Activated CD8-positive, alpha-beta memory T cell treated with anti-CD3 and anti-CD28 coated beads for 36 hours (primary cell): ENCODE measurements around the gene CEACAM20. TPM values are rescaled to one million over a fixed set of nuclear protein-coding genes. Genes with fewer than 3 reads are reported as not detected.
"Not testable (repeated sequence)": the region's sequence is repeated elsewhere in the genome, so short reads cannot be mapped to it uniquely, and the experiment has no call there.

Source experiments
- CTCF ChIA-PET: fragments of 350-600 bp; sonication (Branson Sonifier 250); formaldehyde crosslinking; loops from one replicate; lab custom pipeline; 2021; ENCODE audit warnings: antibody characterized with exemption; lab: Charles Lee
- POLR2A ChIA-PET: fragments of 350-600 bp; sonication (Branson Sonifier 250); formaldehyde crosslinking; loops from one replicate; lab custom pipeline; 2021; ENCODE audit warnings: antibody characterized with exemption; lab: Charles Lee
- total RNA-seq, 2 experiments: library from RNA; stranded (reverse); gene quantifications; one replicate each; pipeline ENCODE4 v1.2.3, GENCODE V29; 2021

The CEACAM20 gene
- total RNA-seq, 2 experiments from 2014 or later = not detected

- CTCF ChIA-PET = no interaction called here
- POLR2A ChIA-PET = no interaction called here
These were observed 20.0 kb downstream of the CEACAM20 start for GRCh38 chr19:44509478-44509877.

GRCh38 chr19:44499962-44500949 lies 29.2 kb downstream of the CEACAM20 start, which contains the start of gene ZNF180:
ZNF180 (minus strand) TSS chr19:44500522; CDS start chr19:44497334, 3,188 bp downstream.
- POLR2A ChIA-PET = no interaction called here
- CTCF ChIA-PET = interaction anchor here (0.6 to 1.3 kb wide), 4 partner anchors 26 to 386 kb away, joined by 3 to 4 read pairs (median 4); partner anchors contain the start of gene ZNF227

GRCh38 chr19:44499559-44499958 lies 29.9 kb downstream of the CEACAM20 start:
- POLR2A ChIA-PET = no interaction called here
- CTCF ChIA-PET = interaction anchor here (0.8 to 1.3 kb wide), 2 partner anchors 25 to 386 kb away, joined by 3 to 4 read pairs; no protein-coding TSS in a partner anchor

GRCh38 chr19:44498988-44499387 lies 30.5 kb downstream of the CEACAM20 start:
- ChIA-PET POLR2A (no interaction called here), CTCF (interaction anchor here (1.3 kb wide), 1 partner anchor 25 kb away, joined by 4 read pairs; no protein-coding TSS in a partner anchor)

GRCh38 chr19:44496711-44497110 lies 32.8 kb downstream of the CEACAM20 start:
- ChIA-PET CTCF (no interaction called here), POLR2A (no interaction called here)

DNA sequence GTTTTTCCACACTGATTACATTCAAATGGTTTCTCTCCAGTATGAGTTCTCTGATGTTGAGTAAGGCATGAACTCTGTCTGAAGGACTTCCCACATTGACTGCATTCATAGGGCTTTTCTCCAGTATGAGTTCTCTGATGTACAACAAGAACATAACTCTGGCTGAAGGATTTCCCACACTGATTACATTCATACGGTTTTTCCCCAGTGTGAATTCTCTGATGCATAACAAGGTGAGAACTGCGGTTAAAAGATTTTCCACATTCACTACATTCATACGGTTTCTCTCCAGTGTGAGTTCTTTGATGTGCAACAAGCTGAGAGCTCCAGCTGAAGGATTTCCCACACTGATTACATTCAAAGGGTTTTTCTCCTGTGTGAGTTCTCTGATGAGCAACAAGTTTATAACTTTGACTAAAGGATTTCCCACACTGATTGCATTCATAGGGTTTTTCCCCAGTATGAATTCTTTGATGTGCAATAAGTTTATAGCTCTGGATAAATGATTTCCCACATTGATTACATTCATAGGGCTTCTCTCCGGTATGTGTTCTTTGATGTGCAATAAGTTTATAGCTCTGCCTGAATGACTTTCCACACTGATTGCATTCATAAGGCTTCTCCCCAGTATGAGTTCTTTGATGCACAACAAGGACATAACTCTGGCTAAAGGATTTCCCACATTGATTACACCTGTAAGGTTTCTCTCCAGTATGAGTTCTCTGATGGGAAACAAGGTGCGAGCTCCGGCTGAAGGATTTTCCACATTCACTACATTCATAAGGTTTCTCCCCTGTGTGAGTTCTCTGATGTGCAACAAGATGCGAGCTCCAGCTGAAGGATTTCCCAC lies 52.7 kb downstream of the CEACAM20 start:
- POLR2A ChIA-PET = no interaction called here

GRCh38 chr19:44468730-44469129 lies 60.7 kb downstream of the CEACAM20 start:
- CTCF ChIA-PET, POLR2A ChIA-PET: not testable (repeated sequence)

More for the DNA sequence above, 52.7 kb downstream of the CEACAM20 start:
- CTCF ChIA-PET = no interaction called here

- POLR2A ChIA-PET, CTCF ChIA-PET: not testable (repeated sequence)
These were observed 66.7 kb downstream of the CEACAM20 start for GRCh38 chr19:44462600-44463286.

Other genes starting within 250 kb of the CEACAM20 start
- gene ZNF235, start 224.7 kb downstream of the CEACAM20 start, total RNA-seq = 1 to 10 TPM; 2.5 to 2.6 TPM
- under 1 TPM; 0.15 to 0.36 TPM for gene ZNF112, start 173.0 kb downstream of the CEACAM20 start, total RNA-seq
- under 1 TPM; 0.69 to 0.72 TPM for gene ZNF285, start 128.1 kb downstream of the CEACAM20 start, total RNA-seq
- 1 to 10 TPM in 1 of 2 experiments, under 1 TPM in 1; 0.96 to 1.2 TPM for gene ZNF229, start 81.2 kb downstream of the CEACAM20 start, total RNA-seq
- gene ZNF180, start 29.2 kb downstream of the CEACAM20 start, total RNA-seq = 1 to 10 TPM; 6.0 to 6.3 TPM
- gene IGSF23, start 83.9 kb upstream of the CEACAM20 start, total RNA-seq = not detected
- gene PVR, start 114.2 kb upstream of the CEACAM20 start, total RNA-seq = 1 to 10 TPM; 6.7 to 8.0 TPM
- under 1 TPM; 0.13 to 0.23 TPM for gene CEACAM19, start 141.8 kb upstream of the CEACAM20 start, total RNA-seq
- gene CEACAM16, start 169.5 kb upstream of the CEACAM20 start, total RNA-seq = not detected
- gene BCL3, start 219.0 kb upstream of the CEACAM20 start, total RNA-seq = 10 to 100 TPM; 29.5 to 32.7 TPM
- gene CBLC, start 248.2 kb upstream of the CEACAM20 start, total RNA-seq = not detected